ENCODE results near the gene EIF3I.

The EIF3I gene

DNA sequence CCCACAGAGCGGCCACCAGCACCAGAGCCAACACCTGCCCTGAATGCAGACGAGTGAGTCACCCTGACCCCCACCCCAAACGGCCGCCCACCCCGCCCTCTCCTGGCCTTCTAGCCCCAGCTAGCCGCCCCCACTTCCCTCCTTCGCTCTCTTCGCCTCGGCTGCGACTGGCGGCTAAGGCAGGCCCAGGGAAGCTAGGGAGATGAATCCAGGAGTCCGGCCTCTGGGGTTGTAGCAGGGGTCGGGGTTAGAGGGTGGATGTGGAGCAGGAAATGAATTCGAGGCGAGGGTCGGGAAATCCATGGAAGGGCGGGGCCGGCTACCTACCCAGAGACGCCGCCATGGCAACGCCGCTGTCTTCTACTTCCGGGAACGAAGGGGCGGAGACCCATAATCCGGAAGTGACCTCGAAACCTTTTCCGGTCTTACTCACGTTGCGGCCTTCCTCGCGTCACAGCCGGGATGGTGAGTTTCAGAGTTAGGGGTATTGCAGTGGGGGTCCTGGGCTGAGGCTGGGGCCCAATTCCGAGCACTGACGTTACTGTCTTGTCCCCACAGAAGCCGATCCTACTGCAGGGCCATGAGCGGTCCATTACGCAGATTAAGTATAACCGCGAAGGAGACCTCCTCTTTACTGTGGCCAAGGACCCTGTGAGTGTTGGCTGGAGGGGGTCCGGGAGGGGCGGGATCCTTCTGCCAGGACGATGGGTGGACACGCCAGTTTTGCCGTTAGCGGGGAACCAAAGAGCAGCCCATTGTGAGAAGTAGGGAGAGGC is at the start of gene EIF3I, which contains the start of gene TMEM234:
Gene EIF3I (plus strand): TSS at position 428 of the 776 bp plus-strand sequence. CDS start 35 bp downstream, at position 463.
Gene TMEM234 (minus strand): TSS at position 374 of the 776 bp plus-strand sequence. CDS start 31 bp downstream, at position 343.
- TF ChIP-seq, protein P1, sequence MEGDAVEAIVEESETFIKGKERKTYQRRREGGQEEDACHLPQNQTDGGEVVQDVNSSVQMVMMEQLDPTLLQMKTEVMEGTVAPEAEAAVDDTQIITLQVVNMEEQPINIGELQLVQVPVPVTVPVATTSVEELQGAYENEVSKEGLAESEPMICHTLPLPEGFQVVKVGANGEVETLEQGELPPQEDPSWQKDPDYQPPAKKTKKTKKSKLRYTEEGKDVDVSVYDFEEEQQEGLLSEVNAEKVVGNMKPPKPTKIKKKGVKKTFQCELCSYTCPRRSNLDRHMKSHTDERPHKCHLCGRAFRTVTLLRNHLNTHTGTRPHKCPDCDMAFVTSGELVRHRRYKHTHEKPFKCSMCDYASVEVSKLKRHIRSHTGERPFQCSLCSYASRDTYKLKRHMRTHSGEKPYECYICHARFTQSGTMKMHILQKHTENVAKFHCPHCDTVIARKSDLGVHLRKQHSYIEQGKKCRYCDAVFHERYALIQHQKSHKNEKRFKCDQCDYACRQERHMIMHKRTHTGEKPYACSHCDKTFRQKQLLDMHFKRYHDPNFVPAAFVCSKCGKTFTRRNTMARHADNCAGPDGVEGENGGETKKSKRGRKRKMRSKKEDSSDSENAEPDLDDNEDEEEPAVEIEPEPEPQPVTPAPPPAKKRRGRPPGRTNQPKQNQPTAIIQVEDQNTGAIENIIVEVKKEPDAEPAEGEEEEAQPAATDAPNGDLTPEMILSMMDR (IDR thresholded peaks at IDR 0.05; ENCODE audit: insufficient read depth, low read length, poor library complexity, severe bottlenecking) = no peak
- Histone ChIP-seq H3K4me3 (replicated peaks; ENCODE audit: low read depth, low read length) (peak within 1 kb of the TSS; percentile 85), H3K36me3 (ENCODE audit: control insufficient read depth, insufficient read depth, low read length) (peaks cover 11% of the 10 kb centered on the region), H3K27me3 (replicated peaks; ENCODE audit: control insufficient read depth, insufficient read depth, low read length) (no peaks in the 10 kb centered on the region)
- peak; percentile 77 for DNase-seq (ENCODE audit: extremely low read depth, insufficient read length)

DNA sequence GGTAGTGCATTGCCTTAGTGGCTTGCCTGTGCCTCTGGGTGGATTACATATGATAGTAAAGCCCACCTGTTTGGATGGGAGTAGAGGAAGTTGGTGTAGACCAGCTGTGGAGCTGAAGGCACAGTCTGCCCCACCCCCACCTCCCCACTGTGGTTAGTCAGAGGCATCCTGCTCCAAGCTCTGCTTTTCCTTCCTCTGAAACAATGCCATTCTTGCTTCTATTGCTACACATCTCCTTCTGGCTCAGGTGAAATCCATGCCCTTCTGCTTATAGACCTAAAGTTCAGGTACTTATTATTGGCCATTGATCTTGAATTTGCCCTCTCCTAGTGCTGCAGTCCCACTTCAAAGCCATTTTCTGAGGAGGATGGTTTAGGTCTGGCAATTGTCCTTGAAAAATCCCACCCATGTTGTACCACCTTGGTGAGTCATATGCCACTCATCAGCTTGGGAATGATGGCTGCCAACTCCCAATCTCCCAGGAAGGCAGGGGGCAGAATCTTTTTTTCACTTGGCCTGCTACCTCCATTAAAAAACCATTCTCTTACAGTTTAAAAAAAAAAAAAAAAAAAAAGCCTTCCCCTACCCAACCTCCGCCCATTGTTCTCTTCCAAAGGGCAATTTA is 49.5 kb upstream of the EIF3I start:
- Histone ChIP-seq H3K36me3 (ENCODE audit: control insufficient read depth, insufficient read depth, low read length) (peaks cover 23% of the 10 kb centered on the region), H3K27me3 (replicated peaks; ENCODE audit: control insufficient read depth, insufficient read depth, low read length) (no peaks in the 10 kb centered on the region), H3K4me3 (replicated peaks; ENCODE audit: low read depth, low read length) (no peak overlapping the region)
- no peak for DNase-seq (ENCODE audit: extremely low read depth, insufficient read length)
- TF ChIP-seq, protein P1 (IDR thresholded peaks at IDR 0.05; ENCODE audit: insufficient read depth, low read length, poor library complexity, severe bottlenecking) = no peak

DNA sequence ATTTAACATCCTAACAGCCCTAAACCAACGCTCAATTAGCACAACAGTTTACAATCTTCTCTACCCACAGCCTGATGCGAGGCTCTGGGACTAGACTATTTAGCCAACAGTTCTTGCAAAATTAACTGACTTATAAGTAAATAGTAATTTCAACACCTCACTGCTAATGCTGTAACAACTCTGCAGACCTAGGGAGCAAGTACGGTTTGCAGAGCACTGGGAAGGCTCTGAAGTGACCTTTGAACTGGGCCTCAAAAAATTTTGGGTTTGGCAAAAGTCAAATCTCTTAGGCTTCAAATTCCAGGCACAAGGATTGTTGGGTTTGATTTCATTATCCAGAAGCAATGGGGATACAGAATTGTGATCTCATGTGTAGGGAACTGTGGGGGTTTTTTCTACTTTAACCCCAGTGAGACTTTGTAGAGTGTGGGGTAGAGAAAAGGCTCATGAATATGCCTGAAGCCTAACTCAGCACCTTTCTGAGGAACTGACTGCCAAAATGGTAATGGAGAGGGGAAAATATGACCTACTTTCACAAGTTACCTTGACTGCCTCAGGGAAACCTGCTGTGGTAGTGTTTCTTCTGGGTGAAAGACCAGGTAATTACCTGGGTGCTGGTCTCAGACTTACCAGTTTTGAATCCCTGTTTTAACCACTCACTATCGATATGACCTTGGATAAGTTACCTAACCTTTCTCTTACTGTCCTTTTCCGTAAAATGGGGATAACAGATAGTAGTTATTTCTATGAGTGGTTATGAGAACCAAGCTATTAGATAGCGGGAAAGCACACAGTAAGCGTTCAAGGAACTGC is 43.6 kb upstream of the EIF3I start:
- DNase-seq (ENCODE audit: extremely low read depth, insufficient read length) = no peak

DNA sequence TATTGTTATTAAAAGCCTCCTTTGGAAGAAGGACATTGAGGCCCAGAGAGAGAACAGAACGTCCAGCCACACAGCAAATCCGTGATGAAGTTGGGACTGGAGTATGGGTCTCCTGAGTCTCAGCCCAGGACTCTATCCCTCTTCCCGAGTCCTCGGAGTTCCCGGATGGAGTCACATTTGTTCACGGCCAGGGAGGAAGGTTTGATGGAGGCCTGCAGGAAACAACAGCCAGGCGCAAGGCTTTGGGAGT is 43.1 kb upstream of the EIF3I start:
- Histone ChIP-seq H3K36me3 (ENCODE audit: control insufficient read depth, insufficient read depth, low read length) (peaks cover 3% of the 10 kb centered on the region), H3K4me3 (replicated peaks; ENCODE audit: low read depth, low read length) (peak overlapping the region; percentile 87), H3K27me3 (replicated peaks; ENCODE audit: control insufficient read depth, insufficient read depth, low read length) (no peaks in the 10 kb centered on the region)
- TF ChIP-seq, protein P1 (IDR thresholded peaks at IDR 0.05; ENCODE audit: insufficient read depth, low read length, poor library complexity, severe bottlenecking) = no peak
- no peak for DNase-seq (ENCODE audit: extremely low read depth, insufficient read length)

More for the DNA sequence above, 43.6 kb upstream of the EIF3I start:
- peaks cover 4% of the 10 kb centered on the region for H3K36me3 ChIP-seq (ENCODE audit: control insufficient read depth, insufficient read depth, low read length)
- peak overlapping the region; percentile 87 for H3K4me3 ChIP-seq (replicated peaks; ENCODE audit: low read depth, low read length)
- TF ChIP-seq, protein P1 (IDR thresholded peaks at IDR 0.05; ENCODE audit: insufficient read depth, low read length, poor library complexity, severe bottlenecking) = no peak
- H3K27me3 ChIP-seq (replicated peaks; ENCODE audit: control insufficient read depth, insufficient read depth, low read length) = no peaks in the 10 kb centered on the region

DNA sequence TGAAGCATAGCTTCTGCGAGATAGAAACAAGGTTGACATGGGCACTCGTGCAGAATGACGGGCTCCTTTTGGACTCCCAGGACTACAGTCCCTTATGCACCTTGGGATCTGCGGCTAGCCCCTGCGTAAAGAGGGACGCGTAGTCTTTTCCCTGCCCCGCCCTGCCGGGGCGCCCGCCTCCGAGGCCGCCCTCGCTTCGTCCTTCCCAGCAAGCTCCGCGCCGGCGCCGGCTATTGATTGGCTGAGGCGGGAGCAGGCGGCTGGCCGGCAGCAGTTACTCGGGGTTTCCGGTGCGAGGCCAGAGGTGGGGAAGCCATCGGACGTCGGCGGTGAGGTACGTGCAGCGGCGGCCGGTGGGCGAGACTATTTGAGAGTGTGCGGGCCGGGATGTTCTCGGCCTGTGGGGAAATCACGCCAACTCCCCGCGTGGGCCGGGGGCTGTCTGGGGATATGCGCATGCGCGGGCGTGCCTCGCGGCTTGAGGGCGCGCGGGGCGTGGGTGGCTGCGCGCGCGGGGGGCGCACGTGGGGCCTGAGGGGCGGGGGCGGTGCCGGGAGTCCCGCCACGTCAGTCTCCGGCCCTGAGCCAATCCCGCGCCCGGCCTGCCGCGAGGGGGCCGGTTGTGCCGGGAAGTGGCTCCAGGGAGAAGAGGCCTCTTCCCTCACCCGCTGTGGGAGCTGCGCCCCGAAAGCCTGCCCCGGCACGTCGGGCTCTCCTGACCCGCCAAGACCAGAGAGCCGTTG is 42.6 kb upstream of the EIF3I start, which contains the start of gene TXLNA:
Gene TXLNA (plus strand): TSS at position 233 of the 743 bp plus-strand sequence. CDS start 671 bp downstream, outside the sequence.
- Histone ChIP-seq H3K36me3 (ENCODE audit: control insufficient read depth, insufficient read depth, low read length) (peaks cover 7% of the 10 kb centered on the region), H3K27me3 (replicated peaks; ENCODE audit: control insufficient read depth, insufficient read depth, low read length) (no peaks in the 10 kb centered on the region), H3K4me3 (replicated peaks; ENCODE audit: low read depth, low read length) (peak within 1 kb of the TSS; percentile 87)
- TF ChIP-seq, protein P1 (IDR thresholded peaks at IDR 0.05; ENCODE audit: insufficient read depth, low read length, poor library complexity, severe bottlenecking) = no peak
- DNase-seq (ENCODE audit: extremely low read depth, insufficient read length) = peak; percentile 95
